Astrocyte (in vitro differentiated cells and primary cell): Measurements from ENCODE around the gene SLC38A11. TPM values are rescaled to one million over a fixed set of nuclear protein-coding genes. Genes with fewer than 3 reads are reported as not detected.

Experiments
- DNase-seq: peaks from one replicate; pipeline ENCODE4 v3.0.0-alpha.2; 2010; ENCODE audit warnings: low read depth
- FAIRE-seq: peaks from 2 replicates; lab custom pipeline; 2011; peaks lifted over from hg19 to GRCh38; lab: Jason Lieb, UNC
- H2AFZ ChIP-seq: 2 replicates; pipeline ENCODE4 v1.6.0; 2012; ENCODE audit warnings: low read depth, low read length, inconsistent platforms
- H3K27ac ChIP-seq: 2 replicates; pipeline ENCODE4 v1.5.1; 2011; ENCODE audit warnings: low read depth, low read length, inconsistent platforms
- H3K27me3 ChIP-seq: 2 replicates; pipeline ENCODE4 v1.6.0; 2011; ENCODE audit warnings: low read length, inconsistent platforms; ENCODE audit not compliant: insufficient read depth
- H3K36me3 ChIP-seq: 2 replicates; pipeline ENCODE4 v1.5.1; 2011; ENCODE audit warnings: low read length, inconsistent platforms; ENCODE audit not compliant: insufficient read depth
- H3K4me1 ChIP-seq: 2 replicates; pipeline ENCODE4 v1.5.1; 2011; ENCODE audit warnings: low read length, inconsistent platforms; ENCODE audit not compliant: insufficient read depth
- H3K4me2 ChIP-seq: 2 replicates; pipeline ENCODE4 v1.6.0; 2012; ENCODE audit warnings: low read length, inconsistent platforms
- H3K4me3 ChIP-seq: 2 replicates; pipeline ENCODE4 v1.5.1; 2011; ENCODE audit warnings: low read depth, mild to moderate bottlenecking, low read length, inconsistent platforms; ENCODE audit not compliant: insufficient read depth
- H3K79me2 ChIP-seq: 2 replicates; pipeline ENCODE4 v1.6.0; 2012; ENCODE audit warnings: mild to moderate bottlenecking, low read length, inconsistent platforms; ENCODE audit not compliant: insufficient read depth
- H3K9ac ChIP-seq: 2 replicates; pipeline ENCODE4 v1.6.0; 2012; ENCODE audit warnings: mild to moderate bottlenecking, low read length, inconsistent platforms
- H3K9me3 ChIP-seq: 2 replicates; pipeline ENCODE4 v1.5.1; 2012; ENCODE audit warnings: low read depth, mild to moderate bottlenecking, low read length, inconsistent platforms; ENCODE audit not compliant: insufficient read depth
- H4K20me1 ChIP-seq: 2 replicates; pipeline ENCODE4 v1.6.0; 2012; ENCODE audit warnings: low read length, inconsistent platforms; ENCODE audit not compliant: insufficient read depth
- H3K27ac Mint-ChIP-seq: one replicate; pipeline ENCODE4 v1.8.0; 2021; ENCODE audit warnings: mild to moderate bottlenecking, mixed read lengths; ENCODE audit not compliant: unreplicated experiment
- H3K27me3 Mint-ChIP-seq: one replicate; pipeline ENCODE4 v1.8.0; 2021; ENCODE audit warnings: low read depth, mixed read lengths; ENCODE audit not compliant: unreplicated experiment
- H3K36me3 Mint-ChIP-seq: one replicate; pipeline ENCODE4 v1.8.0; 2021; ENCODE audit warnings: low read depth, mixed read lengths; ENCODE audit not compliant: unreplicated experiment
- H3K4me1 Mint-ChIP-seq: one replicate; pipeline ENCODE4 v1.8.0; 2021; ENCODE audit warnings: low read depth, mixed read lengths; ENCODE audit not compliant: unreplicated experiment
- H3K4me3 Mint-ChIP-seq: one replicate; pipeline ENCODE4 v1.8.0; 2021; ENCODE audit warnings: mild to moderate bottlenecking, moderate library complexity, mixed read lengths; ENCODE audit not compliant: unreplicated experiment
- H3K9me3 Mint-ChIP-seq: one replicate; pipeline ENCODE4 v1.8.0; 2021; ENCODE audit warnings: mild to moderate bottlenecking, mixed read lengths; ENCODE audit not compliant: unreplicated experiment
- CTCF ChIP-seq: IDR thresholded peaks from 2 replicates; pipeline ENCODE4 v1.5.1; 2011; ENCODE audit warnings: low read depth, mild to moderate bottlenecking, inconsistent platforms, low read length, moderate library complexity; ENCODE audit not compliant: insufficient read depth
- EZH2 ChIP-seq: IDR thresholded peaks from 2 replicates; pipeline ENCODE4 v1.6.1; 2012; ENCODE audit warnings: mild to moderate bottlenecking, low read length, inconsistent platforms; ENCODE audit not compliant: insufficient read depth
- total RNA-seq: library from RNA; stranded (reverse); gene quantifications from 2 replicates; pipeline ENCODE4 v1.2.1, GENCODE V29; 2021

SLC38A11 gene
- total RNA-seq, 1 donor from 2014 or later = not detected

- H3K4me1 Mint-ChIP-seq = peaks cover 3% of the 10 kb centered on the region
- TF ChIP-seq CTCF (no peak), EZH2 (no peak)
- Histone ChIP-seq H2AFZ (no peak overlapping the region), H3K4me2 (no peak overlapping the region), H4K20me1 (no peaks in the 10 kb centered on the region), H3K36me3 (no peaks in the 10 kb centered on the region), H3K9me3 (no peaks in the 10 kb centered on the region), H3K27me3 (no peaks in the 10 kb centered on the region), H3K9ac (no peak overlapping the region), H3K4me1 (no peaks in the 10 kb centered on the region), H3K4me3 (no peak overlapping the region), H3K79me2 (no peaks in the 10 kb centered on the region), H3K27ac (no peak overlapping the region)
- no peaks in the 10 kb centered on the region for H3K9me3 Mint-ChIP-seq
- DNase-seq (no peak), FAIRE-seq (no peak)
- no peaks in the 10 kb centered on the region for H3K36me3 Mint-ChIP-seq
- no peak overlapping the region for H3K4me3 Mint-ChIP-seq
- H3K27ac Mint-ChIP-seq = no peak overlapping the region
- H3K27me3 Mint-ChIP-seq = peaks cover 3% of the 10 kb centered on the region
These were observed 8.0 kb downstream of the SLC38A11 start for GRCh38 chr2:164947281-164947680.

- Histone ChIP-seq H3K79me2 (no peaks in the 10 kb centered on the region), H3K4me3 (no peak overlapping the region), H3K27me3 (no peaks in the 10 kb centered on the region), H3K36me3 (no peaks in the 10 kb centered on the region), H3K27ac (no peak overlapping the region), H3K4me1 (no peaks in the 10 kb centered on the region), H3K9me3 (no peaks in the 10 kb centered on the region), H3K4me2 (no peak overlapping the region), H3K9ac (no peak overlapping the region), H2AFZ (no peak overlapping the region), H4K20me1 (no peaks in the 10 kb centered on the region)
- H3K27me3 Mint-ChIP-seq = no peaks in the 10 kb centered on the region
- H3K9me3 Mint-ChIP-seq = no peaks in the 10 kb centered on the region
- H3K4me1 Mint-ChIP-seq = peaks cover 3% of the 10 kb centered on the region
- FAIRE-seq = no peak
- no peak for TF ChIP-seq CTCF
- TF ChIP-seq EZH2 = no peak
- H3K4me3 Mint-ChIP-seq = no peak overlapping the region
- no peaks in the 10 kb centered on the region for H3K36me3 Mint-ChIP-seq
- H3K27ac Mint-ChIP-seq = no peak overlapping the region
- no peak for DNase-seq
These were observed 12.0 kb downstream of the SLC38A11 start for GRCh38 chr2:164943289-164943688.

GRCh38 chr2:164937864-164938401, 17.4 kb downstream of the SLC38A11 start:
- Histone ChIP-seq H3K36me3 (no peaks in the 10 kb centered on the region), H3K27ac (no peak overlapping the region), H2AFZ (no peak overlapping the region), H3K27me3 (no peaks in the 10 kb centered on the region), H4K20me1 (no peaks in the 10 kb centered on the region), H3K9me3 (no peaks in the 10 kb centered on the region), H3K4me2 (no peak overlapping the region), H3K9ac (no peak overlapping the region), H3K4me3 (no peak overlapping the region), H3K79me2 (no peaks in the 10 kb centered on the region), H3K4me1 (no peaks in the 10 kb centered on the region)
- Mint-ChIP-seq H3K4me3 (no peak overlapping the region), H3K36me3 (no peaks in the 10 kb centered on the region), H3K27me3 (no peaks in the 10 kb centered on the region), H3K27ac (no peak overlapping the region), H3K4me1 (no peaks in the 10 kb centered on the region), H3K9me3 (no peaks in the 10 kb centered on the region)
- no peak for TF ChIP-seq CTCF
- DNase-seq (no peak), FAIRE-seq (no peak)
